ENCODE data around the gene COL6A3. TPM values are rescaled to one million over a fixed set of nuclear protein-coding genes. Genes with fewer than 3 reads are reported as not detected.
"Not testable (repeated sequence)": the region's sequence is repeated elsewhere in the genome, so short reads cannot be mapped to it uniquely, and the experiment has no call there.

Gene COL6A3
- total RNA-seq, 1 donor from 2014 or later: 264 TPM

DNA sequence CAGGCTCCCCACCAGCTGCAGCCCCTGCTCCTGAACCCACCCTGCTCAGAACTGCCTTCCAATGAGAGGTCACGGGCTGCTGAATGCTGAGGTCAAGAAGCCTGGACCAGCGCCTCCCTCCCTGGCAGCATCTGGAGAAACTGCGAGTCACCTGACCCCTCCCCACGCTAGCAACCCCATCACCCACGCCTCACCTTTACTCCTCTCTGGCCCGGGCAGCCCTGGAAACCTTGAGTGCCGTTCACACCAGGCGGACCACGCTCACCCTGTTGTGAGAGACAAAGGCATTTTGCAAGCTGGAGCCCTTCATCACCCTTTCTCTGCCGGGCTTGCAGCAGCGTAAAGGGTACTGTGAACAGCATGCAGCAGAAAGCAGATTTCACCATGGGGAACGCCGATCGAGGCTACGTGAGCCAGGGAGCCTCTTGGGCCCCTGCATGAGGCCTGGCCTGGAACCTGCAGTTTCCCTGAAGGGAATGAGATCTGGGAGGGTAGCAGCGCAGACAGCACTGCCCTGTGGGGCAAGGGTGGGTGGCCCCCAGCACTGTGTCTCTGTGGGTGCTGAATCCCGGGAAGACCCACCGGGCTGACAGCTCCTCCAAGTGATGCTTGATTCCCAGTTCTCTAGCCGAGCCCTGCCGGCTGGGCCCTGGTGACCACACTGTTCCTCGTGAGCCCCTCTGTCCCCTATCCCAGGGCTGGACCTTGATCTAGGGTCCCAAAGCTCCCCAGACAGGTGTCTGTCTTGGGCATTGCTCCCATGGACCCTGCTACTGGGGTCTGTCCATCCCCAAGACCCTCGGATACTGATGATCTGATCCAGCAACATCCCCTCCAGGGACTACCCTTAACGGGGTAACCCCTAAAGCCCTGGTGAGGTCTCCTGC, 53.8 kb downstream of the COL6A3 start:
- Mint-ChIP-seq H3K27me3 (ENCODE audit: low read depth) (no peaks in the 10 kb centered on the region), H3K9me3 (ENCODE audit: low read depth) (no peaks in the 10 kb centered on the region), H3K36me3 (ENCODE audit: low read depth) (peaks cover 42% of the 10 kb centered on the region), H3K4me3 (ENCODE audit: unreplicated experiment) (no peak overlapping the region), H3K27ac (ENCODE audit: unreplicated experiment) (no peak overlapping the region), H3K4me1 (ENCODE audit: low read depth) (peaks cover 18% of the 10 kb centered on the region)
- no peak for DNase-seq (ENCODE audit: low spot score)
- TF ChIP-seq, protein P1, sequence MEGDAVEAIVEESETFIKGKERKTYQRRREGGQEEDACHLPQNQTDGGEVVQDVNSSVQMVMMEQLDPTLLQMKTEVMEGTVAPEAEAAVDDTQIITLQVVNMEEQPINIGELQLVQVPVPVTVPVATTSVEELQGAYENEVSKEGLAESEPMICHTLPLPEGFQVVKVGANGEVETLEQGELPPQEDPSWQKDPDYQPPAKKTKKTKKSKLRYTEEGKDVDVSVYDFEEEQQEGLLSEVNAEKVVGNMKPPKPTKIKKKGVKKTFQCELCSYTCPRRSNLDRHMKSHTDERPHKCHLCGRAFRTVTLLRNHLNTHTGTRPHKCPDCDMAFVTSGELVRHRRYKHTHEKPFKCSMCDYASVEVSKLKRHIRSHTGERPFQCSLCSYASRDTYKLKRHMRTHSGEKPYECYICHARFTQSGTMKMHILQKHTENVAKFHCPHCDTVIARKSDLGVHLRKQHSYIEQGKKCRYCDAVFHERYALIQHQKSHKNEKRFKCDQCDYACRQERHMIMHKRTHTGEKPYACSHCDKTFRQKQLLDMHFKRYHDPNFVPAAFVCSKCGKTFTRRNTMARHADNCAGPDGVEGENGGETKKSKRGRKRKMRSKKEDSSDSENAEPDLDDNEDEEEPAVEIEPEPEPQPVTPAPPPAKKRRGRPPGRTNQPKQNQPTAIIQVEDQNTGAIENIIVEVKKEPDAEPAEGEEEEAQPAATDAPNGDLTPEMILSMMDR (IDR thresholded peaks at IDR 0.05): no peak

DNA sequence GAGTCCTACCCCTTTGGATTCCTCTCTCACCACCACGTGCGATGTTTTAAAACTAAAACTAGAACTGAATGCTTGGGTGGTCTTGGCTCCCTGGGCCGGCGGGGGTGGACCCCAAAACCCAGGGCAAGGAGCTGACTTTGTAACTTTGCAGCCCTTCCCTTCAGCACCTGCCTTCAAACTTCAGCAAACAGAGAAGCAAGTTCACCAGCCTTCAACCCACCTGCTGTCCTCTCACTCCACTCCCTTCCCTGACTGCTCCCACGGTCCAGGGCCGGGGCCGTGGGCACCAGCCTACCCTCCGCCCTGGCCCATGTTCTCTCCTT, 54.5 kb downstream of the COL6A3 start:
- H3K36me3 Mint-ChIP-seq (ENCODE audit: low read depth): peaks cover 39% of the 10 kb centered on the region
- no peak overlapping the region for H3K4me3 Mint-ChIP-seq (ENCODE audit: unreplicated experiment)
- peaks cover 25% of the 10 kb centered on the region for H3K4me1 Mint-ChIP-seq (ENCODE audit: low read depth)
- TF ChIP-seq, protein P1 (IDR thresholded peaks at IDR 0.05): no peak
- no peak for DNase-seq (ENCODE audit: low spot score)
- no peak overlapping the region for H3K27ac Mint-ChIP-seq (ENCODE audit: unreplicated experiment)
- no peaks in the 10 kb centered on the region for H3K9me3 Mint-ChIP-seq (ENCODE audit: low read depth)
- no peaks in the 10 kb centered on the region for H3K27me3 Mint-ChIP-seq (ENCODE audit: low read depth)

DNA sequence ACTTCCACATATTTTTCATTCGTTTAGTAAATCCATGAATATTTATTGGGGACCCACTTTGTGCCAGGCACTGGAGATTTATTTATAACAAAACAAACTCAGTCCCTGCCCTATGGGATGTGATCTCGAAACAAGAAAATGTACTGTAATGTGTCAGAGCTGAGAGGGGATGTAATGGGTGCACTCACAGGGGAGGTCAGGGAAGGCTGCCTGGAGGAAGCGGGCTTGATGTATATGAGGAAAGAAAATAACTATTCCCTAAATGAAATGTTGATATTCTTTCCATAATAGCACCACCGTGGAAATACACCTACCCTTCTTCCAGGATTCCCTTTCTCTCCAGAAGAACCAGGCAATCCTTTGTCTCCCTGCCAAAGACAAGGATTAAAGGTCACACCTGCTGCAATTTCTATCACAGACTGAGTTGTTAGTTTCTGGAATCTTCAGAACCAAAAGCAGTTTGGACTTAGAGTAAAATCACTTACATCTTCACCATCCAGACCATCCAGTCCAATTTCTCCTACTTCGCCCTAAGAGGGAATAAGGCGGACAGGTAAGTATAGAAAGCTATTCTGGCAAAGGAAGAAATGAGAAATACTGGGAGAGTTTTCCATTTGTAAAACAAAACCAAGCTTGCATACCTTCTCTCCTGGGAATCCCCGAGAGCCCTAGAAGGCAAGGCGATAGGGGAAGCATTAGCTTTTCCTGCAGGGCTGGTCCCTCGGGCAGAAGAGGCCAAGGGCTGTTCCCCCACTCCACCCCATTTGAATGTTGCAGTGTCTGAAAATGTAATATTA, 55.0 kb downstream of the COL6A3 start:
- Mint-ChIP-seq H3K27ac (ENCODE audit: unreplicated experiment) (no peak overlapping the region), H3K4me3 (ENCODE audit: unreplicated experiment) (no peak overlapping the region), H3K27me3 (ENCODE audit: low read depth) (no peaks in the 10 kb centered on the region), H3K36me3 (ENCODE audit: low read depth) (peaks cover 39% of the 10 kb centered on the region), H3K4me1 (ENCODE audit: low read depth) (peaks cover 31% of the 10 kb centered on the region), H3K9me3 (ENCODE audit: low read depth) (no peaks in the 10 kb centered on the region)
- no peak for DNase-seq (ENCODE audit: low spot score)
- TF ChIP-seq, protein P1 (IDR thresholded peaks at IDR 0.05): no peak

DNA sequence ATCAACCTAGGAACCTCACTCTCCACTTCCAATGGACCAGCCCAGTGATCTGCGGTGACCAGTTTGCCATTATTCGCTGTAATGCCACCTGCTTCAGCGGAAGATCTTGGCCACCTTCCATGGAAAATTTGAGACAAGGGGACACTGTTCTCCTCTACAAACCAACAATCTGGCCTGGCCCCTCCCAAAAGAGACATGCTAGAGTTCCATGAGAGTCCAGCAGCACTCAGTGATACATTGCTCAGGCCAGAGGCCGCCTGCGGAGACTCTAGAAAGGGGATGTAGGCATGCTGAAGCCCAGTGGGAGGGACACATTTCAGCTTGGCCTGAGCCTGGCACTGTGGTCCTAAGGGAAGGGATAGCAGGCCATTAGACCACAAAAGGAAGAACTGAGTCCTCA, 58.3 kb downstream of the COL6A3 start:
- Mint-ChIP-seq H3K4me1 (ENCODE audit: low read depth) (peaks cover 42% of the 10 kb centered on the region), H3K27ac (ENCODE audit: unreplicated experiment) (no peak overlapping the region), H3K27me3 (ENCODE audit: low read depth) (no peaks in the 10 kb centered on the region), H3K36me3 (ENCODE audit: low read depth) (peaks cover 25% of the 10 kb centered on the region), H3K4me3 (ENCODE audit: unreplicated experiment) (no peak overlapping the region), H3K9me3 (ENCODE audit: low read depth) (no peaks in the 10 kb centered on the region)
- DNase-seq (ENCODE audit: low spot score): no peak
- TF ChIP-seq, protein P1 (IDR thresholded peaks at IDR 0.05): no peak

DNA sequence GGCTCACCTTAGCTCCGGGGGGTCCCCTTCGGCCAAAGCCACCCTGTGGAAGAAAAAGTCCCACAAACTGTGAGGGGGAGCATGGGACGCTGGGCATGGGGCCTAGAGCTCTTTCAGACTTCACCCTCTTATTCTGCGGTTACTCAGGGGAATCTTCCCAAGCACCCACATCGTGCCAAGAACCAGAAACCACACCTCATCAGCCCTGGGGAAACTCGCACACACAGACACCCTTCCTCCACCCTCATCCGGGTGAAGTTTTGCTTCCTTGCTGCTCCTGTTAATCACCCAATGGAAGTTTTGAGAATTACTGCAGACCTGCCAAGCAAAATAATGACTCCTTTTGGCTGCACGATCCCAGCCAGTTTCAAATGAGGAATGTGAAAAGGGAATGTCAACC, 59.1 kb downstream of the COL6A3 start:
- H3K4me3 Mint-ChIP-seq (ENCODE audit: unreplicated experiment): no peak overlapping the region
- H3K9me3 Mint-ChIP-seq (ENCODE audit: low read depth): no peaks in the 10 kb centered on the region
- peaks cover 25% of the 10 kb centered on the region for H3K36me3 Mint-ChIP-seq (ENCODE audit: low read depth)
- TF ChIP-seq, protein P1 (IDR thresholded peaks at IDR 0.05): peak; percentile 12
- H3K27ac Mint-ChIP-seq (ENCODE audit: unreplicated experiment): peak overlapping the region; percentile 82
- no peaks in the 10 kb centered on the region for H3K27me3 Mint-ChIP-seq (ENCODE audit: low read depth)
- peaks cover 42% of the 10 kb centered on the region for H3K4me1 Mint-ChIP-seq (ENCODE audit: low read depth)
- no peak for DNase-seq (ENCODE audit: low spot score)

DNA sequence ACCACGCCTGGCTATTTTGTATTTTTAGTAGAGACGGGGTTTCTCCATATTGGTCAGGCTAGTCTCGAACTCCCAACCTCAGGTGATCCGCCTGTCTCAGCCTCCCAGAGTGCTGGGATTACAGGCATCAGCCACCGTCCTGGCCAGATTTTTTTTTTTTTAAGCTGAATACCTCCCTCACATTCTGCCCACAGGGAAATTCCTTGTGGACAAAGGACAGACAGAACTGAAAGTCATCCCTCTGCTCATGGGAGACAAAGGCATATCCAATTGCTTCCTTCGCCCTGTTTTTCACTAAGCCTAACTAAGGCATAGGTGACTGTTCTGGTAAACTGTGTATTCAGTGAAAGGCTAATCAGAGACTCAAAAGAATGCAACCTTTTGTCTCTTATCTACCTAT, 59.8 kb downstream of the COL6A3 start:
- Mint-ChIP-seq H3K36me3 (ENCODE audit: low read depth) (peaks cover 22% of the 10 kb centered on the region), H3K27ac (ENCODE audit: unreplicated experiment) (peak overlapping the region; percentile 82), H3K4me1 (ENCODE audit: low read depth) (peaks cover 42% of the 10 kb centered on the region)
- H3K27me3 Mint-ChIP-seq (ENCODE audit: low read depth); H3K9me3 Mint-ChIP-seq (ENCODE audit: low read depth); DNase-seq (ENCODE audit: low spot score); H3K4me3 Mint-ChIP-seq (ENCODE audit: unreplicated experiment): not testable (repeated sequence)

Measured in chondrocyte (in vitro differentiated cells).